Muscle layer of colon (tissue), 2 donors: Measurements from ENCODE around the gene GARIN5B.

Experiments
- H3K27ac ChIP-seq: one replicate; pipeline ENCODE4 v1.7.0; 2013; ENCODE audit warnings: low read depth, mild to moderate bottlenecking, low read length, moderate library complexity
- H3K27me3 ChIP-seq, 2 donors: one replicate each; pipeline ENCODE4 v1.7.0; 2013; ENCODE audit warnings: low read length in 2 of 2, mild to moderate bottlenecking in 2 of 2; ENCODE audit not compliant: insufficient read depth in 2 of 2, control insufficient read depth in 1 of 2
- H3K36me3 ChIP-seq: one replicate; pipeline ENCODE4 v1.7.0; 2013; ENCODE audit warnings: mild to moderate bottlenecking, low read length; ENCODE audit not compliant: insufficient read depth
- H3K4me1 ChIP-seq: one replicate; pipeline ENCODE4 v1.7.0; 2013; ENCODE audit warnings: mild to moderate bottlenecking, low read length; ENCODE audit not compliant: insufficient read depth
- H3K4me3 ChIP-seq, 2 donors: one replicate each; pipeline ENCODE4 v1.7.0; 2013; ENCODE audit warnings: low read length in 2 of 2, low read depth in 1 of 2, mild to moderate bottlenecking in 1 of 2, moderate library complexity in 1 of 2
- H3K9ac ChIP-seq: one replicate; pipeline ENCODE4 v1.7.0; 2013; ENCODE audit warnings: low read length
- H3K9me3 ChIP-seq: one replicate; pipeline ENCODE4 v1.7.0; 2013; ENCODE audit warnings: mild to moderate bottlenecking, low read length
- donor health status: abdominal sarcoma.
- donor health status: Adenocarcinoma of cecum.

The GARIN5B gene

DNA sequence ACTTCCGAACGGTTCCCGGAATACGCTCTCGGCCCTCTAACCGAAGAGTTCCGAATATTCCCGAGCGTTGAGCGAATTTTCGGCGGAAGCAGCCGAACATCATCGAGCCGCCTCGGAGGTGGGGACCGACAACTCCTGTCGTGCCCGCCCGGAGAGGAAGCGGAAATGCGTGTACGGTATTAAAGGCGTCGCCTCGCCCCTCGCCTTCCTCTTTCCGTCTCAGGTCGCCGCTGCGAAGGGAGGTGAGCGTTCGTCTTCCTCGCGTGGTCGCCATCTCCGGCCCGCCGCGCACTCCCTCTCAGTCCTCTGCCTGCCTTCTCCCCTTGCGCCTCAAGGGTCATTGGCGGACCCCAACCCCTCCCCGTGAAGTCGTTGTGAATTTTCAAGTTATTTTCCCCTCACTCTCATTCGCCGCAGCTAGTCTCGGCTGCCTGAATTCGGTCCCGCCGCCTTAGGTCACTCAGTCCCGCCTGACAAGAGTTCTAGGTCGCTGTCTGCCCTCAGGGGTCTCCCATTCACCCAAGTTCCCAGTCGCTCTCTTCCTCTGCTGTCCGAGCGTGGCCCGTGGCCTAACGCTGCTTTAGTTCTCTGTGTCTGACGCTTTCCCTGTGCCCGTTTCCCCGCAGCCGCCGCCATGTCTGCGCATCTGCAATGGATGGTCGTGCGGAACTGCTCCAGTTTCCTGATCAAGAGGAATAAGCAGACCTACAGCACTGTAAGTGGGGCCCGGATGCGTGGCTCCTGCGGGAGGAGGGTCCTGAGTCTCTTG is 22.8 kb upstream of the GARIN5B start, which contains the start of gene RPL28:
RPL28 (plus strand) TSS at position 209 of the 769 bp plus-strand sequence; CDS start at position 635, 426 bp downstream.
- H3K9ac ChIP-seq = peak within 1 kb of the TSS; percentile 91
- H3K27me3 ChIP-seq = no peaks in the 10 kb centered on the region
- H3K4me1 ChIP-seq = peaks cover 40% of the 10 kb centered on the region
- H3K4me3 ChIP-seq = peak within 1 kb of the TSS; percentile 45 to 69
- H3K9me3 ChIP-seq = no peaks in the 10 kb centered on the region
- peaks cover 44% of the 10 kb centered on the region for H3K36me3 ChIP-seq
- peak within 1 kb of the TSS; percentile 89 for H3K27ac ChIP-seq

DNA sequence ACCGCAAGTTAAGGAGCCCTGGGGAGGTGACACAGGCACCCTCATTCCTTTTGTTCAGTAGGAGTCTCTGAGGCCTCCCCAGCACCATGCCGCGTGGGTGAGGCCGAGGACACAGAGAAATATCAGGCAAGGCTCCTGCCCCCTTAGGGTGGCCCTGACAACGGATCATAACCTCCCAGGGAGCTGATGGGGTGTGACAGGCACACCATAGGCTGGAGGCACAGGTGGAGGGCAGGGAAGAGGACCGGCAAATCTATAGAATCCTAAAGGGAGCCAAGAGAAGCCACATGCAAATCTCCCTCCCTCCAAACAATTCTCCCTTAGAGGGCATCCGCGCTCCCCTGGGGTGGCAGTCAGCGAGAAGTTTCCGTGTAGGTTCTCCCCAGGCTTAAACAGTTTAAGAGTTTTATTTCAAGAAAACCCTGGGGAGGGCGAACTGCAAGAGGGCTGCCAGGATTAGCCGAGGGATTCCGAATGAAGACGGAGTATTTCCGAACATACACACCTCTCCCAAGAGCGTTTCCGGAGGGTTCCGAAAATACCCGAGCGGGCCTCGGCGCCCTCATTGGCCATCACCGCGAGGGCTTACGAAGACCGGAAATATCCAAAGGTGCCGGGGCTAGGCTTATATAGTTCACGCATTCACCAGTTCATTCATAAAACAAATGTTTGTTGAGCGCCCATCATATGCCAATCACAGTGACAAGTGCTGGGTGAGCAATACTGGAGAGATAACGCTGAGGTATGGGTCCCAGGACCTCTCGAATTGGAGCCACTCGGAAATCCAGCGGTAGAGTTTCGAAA is 22.1 kb upstream of the GARIN5B start:
- no peaks in the 10 kb centered on the region for H3K9me3 ChIP-seq
- peak overlapping the region; percentile 80 for H3K9ac ChIP-seq
- peak overlapping the region; percentile 89 for H3K27ac ChIP-seq
- H3K4me3 ChIP-seq = peak overlapping the region; percentile 30 to 69
- H3K36me3 ChIP-seq = peaks cover 36% of the 10 kb centered on the region
- peaks cover 38% of the 10 kb centered on the region for H3K4me1 ChIP-seq
- no peaks in the 10 kb centered on the region for H3K27me3 ChIP-seq

DNA sequence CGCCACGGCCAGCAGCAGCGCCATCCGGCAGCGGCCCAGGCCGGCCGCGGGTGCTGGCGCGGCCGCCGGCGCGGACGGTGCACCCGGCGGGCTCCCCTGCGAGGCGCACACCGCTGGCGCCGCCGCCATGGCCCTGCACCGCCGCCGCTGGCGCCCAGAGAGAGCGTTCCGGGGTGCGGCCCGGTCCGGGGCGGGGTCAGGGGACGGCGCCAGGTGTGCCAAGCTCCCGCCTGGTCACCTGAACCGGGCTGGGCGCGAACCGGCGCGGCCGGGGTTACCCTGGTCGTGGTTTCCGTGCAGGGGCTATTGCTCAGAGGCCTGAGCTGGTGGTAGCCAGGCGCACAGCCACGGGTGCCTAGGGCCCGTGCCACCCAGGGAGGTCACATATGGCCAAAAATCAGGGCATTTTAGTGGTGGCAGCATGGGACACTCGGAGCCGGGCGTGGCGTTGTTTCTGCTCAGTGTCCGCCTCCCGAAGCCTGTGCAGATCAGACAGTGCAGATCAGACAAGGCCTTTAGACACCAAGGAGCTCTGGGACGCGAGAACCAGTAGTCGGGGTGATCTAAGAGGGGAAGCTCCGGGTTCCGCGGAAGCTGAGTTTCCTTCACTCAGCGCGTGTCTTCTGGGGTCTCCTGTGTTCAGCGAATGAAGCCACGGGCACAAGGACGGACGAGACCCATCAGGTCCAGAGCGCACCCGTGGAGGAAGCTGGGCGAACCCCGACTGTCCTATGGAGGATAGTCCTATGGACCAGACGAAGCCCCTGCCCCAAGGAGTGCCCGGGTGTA is 21.3 kb upstream of the GARIN5B start, which contains the start of gene TMEM238:
TMEM238 (minus strand) TSS at position 162 of the 789 bp plus-strand sequence; CDS start at position 129, 33 bp downstream.
- peak within 1 kb of the TSS; percentile 89 for H3K27ac ChIP-seq
- peaks cover 38% of the 10 kb centered on the region for H3K4me1 ChIP-seq
- H3K9me3 ChIP-seq = no peaks in the 10 kb centered on the region
- H3K4me3 ChIP-seq = peak within 1 kb of the TSS; percentile 30 to 69
- H3K36me3 ChIP-seq = peaks cover 29% of the 10 kb centered on the region
- no peaks in the 10 kb centered on the region for H3K27me3 ChIP-seq
- peak within 1 kb of the TSS; percentile 80 for H3K9ac ChIP-seq

DNA sequence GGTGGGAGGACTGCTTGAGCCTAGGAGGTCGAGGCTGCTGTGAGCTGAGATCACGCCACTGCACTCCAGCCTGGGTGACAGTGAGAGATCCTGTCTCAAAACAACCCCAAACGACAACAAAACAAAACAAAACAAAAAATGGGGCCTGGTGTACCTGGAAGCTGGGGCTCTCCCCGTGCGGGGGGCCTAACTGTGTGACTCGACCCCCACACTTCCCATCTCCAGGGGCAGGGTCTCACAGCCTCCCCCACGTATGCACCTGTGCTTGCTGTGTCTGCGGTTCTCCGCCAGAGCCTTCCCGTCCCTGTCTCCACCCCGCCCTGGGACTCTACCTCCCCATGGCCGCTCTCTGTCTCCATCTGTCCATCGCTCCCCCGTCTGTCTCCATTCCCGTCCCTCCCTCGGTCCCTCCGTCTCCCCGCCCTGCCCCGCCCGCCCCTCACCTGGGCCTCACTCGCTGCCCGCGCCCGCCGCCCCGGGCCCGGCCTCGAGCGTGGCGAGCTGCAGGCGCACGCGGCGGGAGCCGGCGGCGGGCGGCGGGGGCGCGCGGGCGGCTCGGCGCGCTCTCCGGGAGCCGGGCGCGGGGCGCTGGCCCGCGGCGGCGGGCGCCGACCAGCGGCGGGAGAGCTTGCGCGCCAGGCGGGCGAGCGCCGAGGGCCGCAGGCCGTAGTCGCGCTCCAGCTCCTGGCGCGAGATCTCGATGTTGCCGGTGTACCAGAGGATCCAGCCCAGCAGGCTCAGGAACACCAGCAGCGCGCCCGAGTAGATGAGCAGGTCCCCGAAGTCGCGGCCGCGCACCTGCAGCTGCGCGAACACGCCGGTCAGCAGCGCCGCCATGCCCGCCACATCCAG is 20.4 kb upstream of the GARIN5B start:
- Histone ChIP-seq H3K36me3 (peaks cover 20% of the 10 kb centered on the region), H3K27me3 (no peaks in the 10 kb centered on the region), H3K27ac (no peak overlapping the region), H3K9me3 (no peaks in the 10 kb centered on the region), H3K9ac (no peak overlapping the region), H3K4me3 (peak overlapping the region in 1 of 2 donors; percentile 45), H3K4me1 (peaks cover 35% of the 10 kb centered on the region)

DNA sequence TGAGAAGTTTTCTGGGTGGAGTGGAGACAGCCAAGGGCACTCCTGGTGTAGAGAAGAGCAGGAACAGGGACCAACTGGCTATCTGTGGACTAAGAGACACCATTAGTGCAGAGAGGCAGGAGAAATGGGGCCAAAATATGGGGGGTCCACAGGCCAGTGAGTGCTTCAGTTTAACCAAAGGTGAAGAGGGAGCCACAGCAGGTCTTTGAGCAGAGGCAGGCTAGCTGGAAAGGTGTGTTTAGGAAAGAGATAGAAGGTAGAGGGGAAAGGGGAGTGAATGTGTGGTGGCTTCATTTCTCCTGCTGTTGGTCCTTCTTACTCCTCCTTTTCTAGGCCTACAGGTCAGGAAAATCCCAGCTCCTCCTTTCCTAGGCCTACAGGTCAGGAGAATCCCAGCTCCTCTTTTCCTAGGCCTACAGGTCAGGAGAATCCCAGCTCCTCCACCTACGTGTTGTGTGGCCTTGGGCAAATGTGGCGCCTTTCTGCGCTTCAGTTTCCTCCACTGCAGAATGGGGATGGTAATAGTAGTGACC is 19.5 kb upstream of the GARIN5B start:
- Histone ChIP-seq H3K27me3 (peaks cover 0 to 5% of the 10 kb centered on the region in 2 donors), H3K4me3 (no peak overlapping the region), H3K9me3 (no peaks in the 10 kb centered on the region), H3K4me1 (peaks cover 26% of the 10 kb centered on the region), H3K36me3 (peaks cover 11% of the 10 kb centered on the region), H3K9ac (no peak overlapping the region), H3K27ac (no peak overlapping the region)

DNA sequence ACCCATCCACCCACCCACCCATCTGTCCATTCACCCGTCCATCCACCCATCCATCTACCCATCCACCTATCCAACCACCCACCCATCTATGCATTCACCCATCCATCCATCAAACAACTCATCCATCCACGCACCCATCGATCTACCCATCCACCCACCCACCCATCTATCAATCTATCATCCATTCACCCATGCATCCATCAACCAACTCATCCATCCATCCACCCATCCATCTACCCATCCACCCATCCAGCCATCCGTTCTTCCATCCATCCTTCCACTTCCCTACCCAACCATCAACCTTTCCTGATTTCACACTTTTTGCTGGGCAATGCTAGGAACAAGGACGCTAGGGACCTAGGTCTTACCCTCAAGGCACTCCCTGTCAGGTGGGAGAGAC is 19.0 kb upstream of the GARIN5B start:
- Histone ChIP-seq H3K4me1 (peaks cover 21% of the 10 kb centered on the region), H3K9ac (no peak overlapping the region), H3K9me3 (no peaks in the 10 kb centered on the region), H3K36me3 (peaks cover 5% of the 10 kb centered on the region), H3K4me3 (no peak overlapping the region), H3K27ac (no peak overlapping the region), H3K27me3 (peaks cover 0 to 10% of the 10 kb centered on the region in 2 donors)

DNA sequence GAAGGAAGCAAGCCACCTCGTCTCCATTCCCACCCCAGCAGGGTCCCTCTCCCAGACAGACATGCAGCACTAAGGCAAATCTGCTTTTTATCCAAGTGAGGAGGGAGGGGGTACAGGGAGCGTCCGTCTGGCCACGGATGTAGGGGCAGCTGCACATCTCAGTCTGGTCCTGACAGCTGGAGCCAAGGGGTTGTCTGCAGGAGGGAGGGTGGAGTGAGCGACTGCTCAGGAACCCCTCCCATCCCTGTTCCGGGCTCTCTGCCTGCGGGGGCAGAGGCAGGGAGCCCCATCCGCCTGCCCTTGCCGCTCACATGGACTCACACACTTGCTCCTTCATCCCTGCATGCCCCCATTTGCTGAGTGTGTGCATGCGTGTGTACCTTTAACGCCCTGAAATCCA is 16.1 kb upstream of the GARIN5B start:
- no peak overlapping the region for H3K4me3 ChIP-seq
- no peaks in the 10 kb centered on the region for H3K36me3 ChIP-seq
- peaks cover 16 to 39% of the 10 kb centered on the region in 2 donors for H3K27me3 ChIP-seq
- no peak overlapping the region for H3K9ac ChIP-seq
- no peaks in the 10 kb centered on the region for H3K9me3 ChIP-seq
- H3K27ac ChIP-seq = no peak overlapping the region
- peaks cover 6% of the 10 kb centered on the region for H3K4me1 ChIP-seq

DNA sequence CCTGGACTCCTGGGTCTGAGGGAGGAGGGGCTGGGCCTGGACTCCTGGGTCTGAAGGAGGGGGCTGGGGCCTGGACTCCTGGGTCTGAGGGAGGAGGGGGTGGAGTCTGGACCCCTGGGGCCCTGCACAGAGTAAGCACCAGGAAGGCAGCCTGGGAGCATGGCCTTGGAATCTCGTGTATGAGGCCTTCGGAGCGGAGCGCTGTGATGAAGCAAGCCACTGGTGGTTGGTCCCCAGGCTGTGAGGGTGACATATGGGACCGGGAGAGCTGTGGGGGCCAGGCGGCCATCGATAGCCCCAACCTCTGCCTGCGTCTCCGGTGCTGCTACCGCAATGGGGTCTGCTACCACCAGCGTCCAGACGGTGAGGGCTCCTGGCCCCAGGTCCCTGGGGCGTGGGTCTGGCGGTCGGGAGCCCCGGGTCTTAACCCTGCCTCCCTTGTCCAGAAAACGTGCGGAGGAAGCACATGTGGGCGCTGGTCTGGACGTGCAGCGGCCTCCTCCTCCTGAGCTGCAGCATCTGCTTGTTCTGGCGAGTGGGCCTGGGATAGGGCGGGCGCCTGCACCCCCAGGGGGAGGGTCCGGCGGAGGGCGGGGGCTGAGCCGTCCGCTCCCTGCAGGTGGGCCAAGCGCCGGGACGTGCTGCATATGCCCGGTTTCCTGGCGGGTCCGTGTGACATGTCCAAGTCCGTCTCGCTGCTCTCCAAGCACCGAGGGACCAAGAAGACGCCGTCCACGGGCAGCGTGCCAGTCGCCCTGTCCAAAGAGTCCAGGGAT is 14.5 kb upstream of the GARIN5B start:
- no peak overlapping the region for H3K27ac ChIP-seq
- H3K9ac ChIP-seq = no peak overlapping the region
- H3K9me3 ChIP-seq = no peaks in the 10 kb centered on the region
- H3K36me3 ChIP-seq = no peaks in the 10 kb centered on the region
- peaks cover 23 to 55% of the 10 kb centered on the region in 2 donors for H3K27me3 ChIP-seq
- peak overlapping the region in 1 of 2 donors; percentile 32 for H3K4me3 ChIP-seq
- H3K4me1 ChIP-seq = no peaks in the 10 kb centered on the region

DNA sequence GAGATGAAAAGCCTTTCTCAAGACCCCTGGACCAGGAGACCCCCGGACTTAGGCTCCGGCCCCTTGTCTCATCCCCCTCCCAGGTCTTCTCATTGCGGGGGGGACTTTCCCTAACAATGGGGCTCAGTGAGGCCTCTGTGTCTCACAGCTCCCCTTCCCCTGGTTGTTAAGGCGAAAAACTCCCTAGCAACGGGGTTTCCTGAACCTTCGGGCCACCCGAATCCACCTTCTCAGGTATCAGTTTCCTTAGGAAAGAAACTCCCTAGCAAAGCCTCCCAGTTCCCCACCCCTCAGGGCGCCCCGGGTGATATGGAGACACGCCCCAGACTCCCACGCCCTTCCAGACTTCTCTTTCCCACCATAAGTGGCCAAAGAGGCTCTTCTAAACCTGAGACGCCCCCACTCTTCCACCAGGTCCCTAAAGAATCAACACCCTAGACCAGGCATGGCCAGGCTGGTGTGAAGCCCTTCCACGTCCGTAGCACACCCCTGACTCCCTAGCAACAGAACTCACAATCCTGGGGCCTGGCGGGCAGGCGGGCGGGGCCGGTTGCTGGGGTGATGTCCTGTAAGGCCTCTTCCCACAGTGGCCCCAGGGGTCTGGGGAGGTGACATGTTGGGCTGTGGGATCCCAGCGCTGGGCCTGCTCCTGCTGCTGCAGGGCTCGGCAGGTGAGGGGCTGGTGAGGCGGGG is 13.3 kb upstream of the GARIN5B start, which contains the start of gene TMEM190:
TMEM190 (plus strand) TSS at position 586 of the 693 bp plus-strand sequence; CDS start at position 614, 28 bp downstream.
- Histone ChIP-seq H3K9me3 (no peaks in the 10 kb centered on the region), H3K9ac (no peak within 1 kb of the TSS), H3K36me3 (no peaks in the 10 kb centered on the region), H3K4me1 (no peaks in the 10 kb centered on the region), H3K27me3 (peaks cover 32 to 64% of the 10 kb centered on the region in 2 donors), H3K4me3 (peak within 1 kb of the TSS in 1 of 2 donors; percentile 32), H3K27ac (no peak within 1 kb of the TSS)
